Measurements from ENCODE around the gene RIMOC1. TPM values are rescaled to one million over a fixed set of nuclear protein-coding genes. Genes with fewer than 3 reads are reported as not detected.

RIMOC1 gene
- total and polyA plus RNA-seq, 2 of the 8 experiments (the other 6 are each of a cell fraction or from before 2014, with no cell fraction given), result 20.6 to 35.1 TPM

GRCh38 chr5:41918105-41918504 lies 14.0 kb downstream of the RIMOC1 start (continued):
- TF ChIP-seq HDAC2 (IDR thresholded peaks at IDR 0.05; ENCODE audit: borderline replicate concordance in 1 of 2, low read depth in 2 of 2, low read length in 2 of 2) (no peak), ASH2L (IDR thresholded peaks at IDR 0.05; ENCODE audit: low read length) (no peak), ATF3 (IDR thresholded peaks at IDR 0.05; ENCODE audit: insufficient read depth, low read depth, low read length) (no peak)

All from H1 (cell line).